Bronchial epithelial cell (primary cell): ENCODE results near the gene MTG1. TPM values are rescaled to one million over a fixed set of nuclear protein-coding genes. Genes with fewer than 3 reads are reported as not detected.

ENCODE experiments used
- DNase-seq: peaks from one replicate; pipeline ENCODE4 v3.0.0-alpha.2; 2010; ENCODE audit warnings: low read depth
- FAIRE-seq: peaks from 2 replicates; lab custom pipeline; 2011; peaks lifted over from hg19 to GRCh38; lab: Jason Lieb, UNC
- H3K27me3 ChIP-seq: 2 replicates; pipeline ENCODE4 v1.5.1; 2011; ENCODE audit warnings: low read length; ENCODE audit not compliant: control insufficient read depth, insufficient read depth
- H3K36me3 ChIP-seq: 2 replicates; pipeline ENCODE4 v1.5.1; 2011; ENCODE audit warnings: low read length; ENCODE audit not compliant: control insufficient read depth, insufficient read depth
- H3K4me3 ChIP-seq: 2 replicates; pipeline ENCODE4 v1.5.1; 2011; ENCODE audit warnings: mild to moderate bottlenecking, low read depth, low read length, control low read depth
- total RNA-seq: library from RNA; depleted of rRNA; stranded (reverse); fragments of >200 nt; gene quantifications from 2 replicates; pipeline ENCODE4 v1.2.1, GENCODE V29; 2014
- TF ChIP-seq, protein P1 (sequence below): IDR thresholded peaks from 2 replicates; pipeline ENCODE4 v1.5.1; 2011; ENCODE audit warnings: mild to moderate bottlenecking, moderate library complexity, low read length, control low read depth, inconsistent platforms; ENCODE audit not compliant: insufficient read depth, severe bottlenecking

Gene MTG1
- total RNA-seq, 1 donor from 2014 or later = 20.5 TPM

DNA sequence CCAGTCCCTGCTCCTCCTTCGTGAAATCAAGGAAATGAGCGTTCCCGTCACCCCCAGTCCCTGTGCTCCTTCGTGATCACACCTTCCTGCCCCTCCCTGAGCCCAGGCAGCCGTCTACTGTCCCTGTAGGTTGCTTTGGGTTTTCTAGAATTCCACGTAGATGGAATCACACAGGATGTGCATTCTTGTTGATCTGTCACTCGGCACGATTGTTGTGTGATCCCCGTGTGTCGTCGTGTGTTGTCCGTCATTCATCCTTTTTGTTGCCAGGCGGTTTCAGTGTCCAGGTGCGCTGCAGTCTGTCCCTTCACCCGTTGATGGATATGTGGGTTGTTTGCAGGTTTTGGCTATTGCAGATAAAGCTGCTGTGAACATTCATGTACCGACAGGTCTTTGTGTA, 9.4 kb downstream of the MTG1 start:
- Histone ChIP-seq H3K36me3 (peaks cover 27% of the 10 kb centered on the region), H3K4me3 (no peak overlapping the region), H3K27me3 (no peaks in the 10 kb centered on the region)
- TF ChIP-seq, protein P1, sequence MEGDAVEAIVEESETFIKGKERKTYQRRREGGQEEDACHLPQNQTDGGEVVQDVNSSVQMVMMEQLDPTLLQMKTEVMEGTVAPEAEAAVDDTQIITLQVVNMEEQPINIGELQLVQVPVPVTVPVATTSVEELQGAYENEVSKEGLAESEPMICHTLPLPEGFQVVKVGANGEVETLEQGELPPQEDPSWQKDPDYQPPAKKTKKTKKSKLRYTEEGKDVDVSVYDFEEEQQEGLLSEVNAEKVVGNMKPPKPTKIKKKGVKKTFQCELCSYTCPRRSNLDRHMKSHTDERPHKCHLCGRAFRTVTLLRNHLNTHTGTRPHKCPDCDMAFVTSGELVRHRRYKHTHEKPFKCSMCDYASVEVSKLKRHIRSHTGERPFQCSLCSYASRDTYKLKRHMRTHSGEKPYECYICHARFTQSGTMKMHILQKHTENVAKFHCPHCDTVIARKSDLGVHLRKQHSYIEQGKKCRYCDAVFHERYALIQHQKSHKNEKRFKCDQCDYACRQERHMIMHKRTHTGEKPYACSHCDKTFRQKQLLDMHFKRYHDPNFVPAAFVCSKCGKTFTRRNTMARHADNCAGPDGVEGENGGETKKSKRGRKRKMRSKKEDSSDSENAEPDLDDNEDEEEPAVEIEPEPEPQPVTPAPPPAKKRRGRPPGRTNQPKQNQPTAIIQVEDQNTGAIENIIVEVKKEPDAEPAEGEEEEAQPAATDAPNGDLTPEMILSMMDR = no peak
- FAIRE-seq = no peak
- no peak for DNase-seq

DNA sequence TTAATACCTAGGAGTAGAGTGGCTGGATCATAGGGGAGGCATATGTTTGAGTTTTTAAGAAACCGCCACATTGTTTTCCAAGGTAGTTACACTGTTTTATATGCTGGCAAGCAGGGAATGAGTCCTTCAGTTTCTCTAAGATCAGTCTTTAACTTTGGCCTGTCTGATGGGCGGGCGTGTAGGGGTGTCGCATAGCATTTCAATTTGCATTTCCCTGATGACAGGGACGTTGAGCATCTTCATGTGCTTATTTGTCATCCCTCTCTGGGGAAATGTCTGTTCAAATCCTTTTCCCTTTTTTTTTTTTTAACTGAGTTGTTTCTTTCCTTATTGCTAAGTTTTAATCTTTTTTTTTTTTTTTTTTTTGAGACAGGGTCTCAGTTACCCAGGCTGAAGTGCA, 9.8 kb downstream of the MTG1 start:
- DNase-seq (no peak), FAIRE-seq (no peak)
- TF ChIP-seq, protein P1 = no peak
- Histone ChIP-seq H3K4me3 (no peak overlapping the region), H3K36me3 (peaks cover 25% of the 10 kb centered on the region), H3K27me3 (no peaks in the 10 kb centered on the region)

DNA sequence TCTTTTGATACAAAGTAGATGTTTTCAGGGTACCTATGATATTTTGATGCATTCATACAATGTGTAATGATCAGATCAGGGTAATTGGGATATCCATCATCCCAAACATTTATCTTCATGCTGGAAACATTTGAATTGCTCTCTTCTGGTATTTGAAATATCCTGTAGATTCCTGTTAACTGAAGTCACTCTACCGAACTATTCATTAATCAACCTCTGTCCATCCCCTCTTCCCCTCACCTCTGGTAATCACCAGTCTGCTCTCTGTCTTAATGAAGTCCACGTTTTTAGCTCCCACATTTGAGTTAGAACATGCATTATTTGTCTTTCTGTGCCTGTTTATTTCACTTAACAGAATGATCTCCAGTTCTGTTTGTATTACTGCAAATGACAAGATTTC, 11.3 kb downstream of the MTG1 start:
- TF ChIP-seq, protein P1 = no peak
- H3K4me3 ChIP-seq = no peak overlapping the region
- peaks cover 18% of the 10 kb centered on the region for H3K36me3 ChIP-seq
- H3K27me3 ChIP-seq = no peaks in the 10 kb centered on the region
- FAIRE-seq (no peak), DNase-seq (no peak)

DNA sequence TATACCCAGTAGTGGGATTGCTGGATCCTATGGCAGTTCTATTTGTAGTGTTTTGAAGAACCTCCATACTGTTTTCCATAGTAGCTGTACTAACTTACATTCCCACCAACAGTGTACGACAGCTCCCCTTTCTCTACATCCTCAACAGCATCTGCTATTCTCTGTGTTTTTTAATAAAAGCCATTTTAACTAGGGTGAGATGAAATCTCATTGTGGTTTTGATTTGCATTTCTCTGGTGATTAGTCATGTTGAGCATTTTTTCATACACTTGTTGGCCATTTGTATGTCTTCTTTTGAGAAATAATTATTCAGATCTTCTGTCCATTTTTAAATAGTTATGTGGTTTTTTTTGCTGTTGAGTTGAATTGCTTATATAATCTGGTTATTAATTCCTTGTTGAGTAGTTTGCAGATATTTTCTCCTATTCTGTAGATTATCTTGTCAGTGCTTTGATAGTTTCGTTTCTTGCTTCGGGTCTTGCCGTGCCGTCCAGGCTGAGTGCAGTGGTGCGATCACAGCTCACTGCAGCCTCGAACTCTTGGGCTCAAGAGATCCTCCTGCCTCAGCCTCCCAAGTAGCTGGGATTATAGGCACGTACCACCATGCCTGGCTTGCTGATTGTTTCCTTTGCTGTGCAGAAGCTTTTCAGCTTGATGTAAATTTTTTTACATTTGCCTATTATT, 12.0 kb downstream of the MTG1 start:
- DNase-seq (no peak), FAIRE-seq (no peak)
- Histone ChIP-seq H3K4me3 (no peak overlapping the region), H3K36me3 (peaks cover 15% of the 10 kb centered on the region), H3K27me3 (no peaks in the 10 kb centered on the region)
- TF ChIP-seq, protein P1 = no peak

DNA sequence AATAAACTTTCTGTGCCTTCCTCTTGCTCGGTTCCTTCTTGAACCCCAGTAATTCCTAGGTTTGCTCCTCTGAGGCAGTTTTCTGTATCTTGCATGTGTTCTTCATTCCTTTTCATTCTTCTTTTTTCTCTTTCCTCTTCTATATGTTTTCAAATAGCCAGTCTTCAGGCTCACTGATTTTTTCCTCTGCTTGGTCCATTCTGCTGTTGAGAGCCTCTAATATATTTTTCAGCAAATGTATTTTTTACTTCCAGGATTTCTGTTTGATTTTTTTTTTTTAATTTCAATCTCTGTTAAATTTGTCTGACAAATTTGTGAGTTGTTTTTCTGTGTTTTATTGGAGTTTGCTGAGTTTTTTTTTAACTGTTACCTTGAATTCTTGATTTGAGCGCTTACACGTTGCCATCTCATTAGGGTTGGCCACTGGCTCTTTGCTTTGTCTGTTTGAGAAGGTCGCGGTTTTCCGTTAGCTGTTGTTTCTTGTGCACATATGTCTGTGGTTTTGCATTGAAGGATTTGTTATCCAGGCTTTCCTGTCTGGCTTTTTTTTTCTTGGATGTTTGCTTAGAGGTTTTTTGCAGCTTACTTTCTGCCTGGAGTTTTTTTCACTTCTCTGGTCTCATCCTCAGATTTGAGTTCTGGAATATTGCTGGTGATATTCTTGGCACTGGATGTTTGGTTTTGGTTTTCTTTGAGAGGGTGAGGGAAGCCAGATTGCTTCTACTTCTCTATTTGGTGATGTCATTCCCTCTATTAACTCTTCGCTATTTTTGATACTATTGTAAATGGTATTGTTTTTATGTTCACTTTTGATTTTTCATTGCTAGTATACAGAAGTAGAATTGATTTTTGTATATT, 17.8 kb downstream of the MTG1 start:
- no peak for FAIRE-seq
- peaks cover 1% of the 10 kb centered on the region for H3K36me3 ChIP-seq
- H3K4me3 ChIP-seq = no peak overlapping the region

More for the DNA sequence above, 17.8 kb downstream of the MTG1 start:
- DNase-seq = no peak
- TF ChIP-seq, protein P1 = no peak
- H3K27me3 ChIP-seq = no peaks in the 10 kb centered on the region
